ENCODE measurements around the gene MUC5AC.
"Not testable (repeated sequence)": the region's sequence is repeated elsewhere in the genome, so short reads cannot be mapped to it uniquely, and the experiment has no call there.

MUC5AC gene

DNA sequence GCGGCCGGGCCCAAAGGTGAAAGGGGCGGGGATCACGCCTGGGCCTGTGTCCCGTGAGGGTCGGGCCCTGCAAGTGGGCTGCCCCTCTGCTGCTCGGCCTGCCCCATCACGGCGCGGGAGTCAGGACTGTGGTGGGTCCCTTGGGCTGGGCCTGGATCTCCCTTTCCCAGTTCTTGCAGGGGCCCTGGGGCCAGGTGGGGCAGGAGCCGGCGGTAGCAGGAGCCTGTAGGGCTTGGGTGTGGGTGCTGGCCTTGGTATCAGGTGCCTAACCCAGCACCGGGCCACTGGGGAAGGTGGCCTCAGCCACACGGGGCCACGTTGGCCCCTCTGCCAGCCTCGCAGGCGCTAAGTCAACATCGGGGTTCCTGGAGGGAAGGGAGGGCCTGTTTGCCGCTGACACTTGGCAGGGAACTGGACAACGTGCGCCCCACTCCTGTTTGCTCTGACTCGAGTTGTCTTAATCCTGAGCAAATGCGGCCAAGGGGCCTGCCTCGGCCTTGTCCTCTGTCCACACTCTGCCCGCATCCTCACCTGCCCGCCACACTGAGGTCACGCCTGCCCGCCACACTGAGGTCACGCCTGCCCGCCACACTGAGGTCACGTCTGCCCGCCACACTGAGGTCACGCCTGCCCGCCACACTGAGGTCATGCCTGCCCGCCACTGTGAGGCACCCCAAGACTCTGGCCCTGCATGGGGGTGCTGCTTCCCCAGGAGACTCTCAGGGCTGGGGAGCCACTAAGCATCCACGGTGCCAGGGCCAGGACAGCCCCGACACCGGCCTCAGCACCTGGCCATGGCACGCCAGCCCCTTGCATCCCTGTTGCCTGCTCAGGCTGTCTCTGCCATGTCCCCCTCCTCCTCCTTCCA is 50.9 kb downstream of the MUC5AC start:
- no peaks in the 10 kb centered on the region for H3K27me3 ChIP-seq (ENCODE audit: insufficient read depth, low read length, poor library complexity)
- DNase-seq (no peak), ATAC-seq (ENCODE audit: insufficient read depth, low read depth) (no peak)
- H2AFZ ChIP-seq (ENCODE audit: low read depth, low read length) = no peak overlapping the region
- no peak overlapping the region for H3K4me3 ChIP-seq (ENCODE audit: low read depth in 1 of 2, low read length in 2 of 2)
- no peak overlapping the region for H3K4me2 ChIP-seq (ENCODE audit: insufficient read depth, low read length)
- no peak overlapping the region for H3K9ac ChIP-seq (ENCODE audit: low read depth, low read length)
- TF ChIP-seq, protein P1, sequence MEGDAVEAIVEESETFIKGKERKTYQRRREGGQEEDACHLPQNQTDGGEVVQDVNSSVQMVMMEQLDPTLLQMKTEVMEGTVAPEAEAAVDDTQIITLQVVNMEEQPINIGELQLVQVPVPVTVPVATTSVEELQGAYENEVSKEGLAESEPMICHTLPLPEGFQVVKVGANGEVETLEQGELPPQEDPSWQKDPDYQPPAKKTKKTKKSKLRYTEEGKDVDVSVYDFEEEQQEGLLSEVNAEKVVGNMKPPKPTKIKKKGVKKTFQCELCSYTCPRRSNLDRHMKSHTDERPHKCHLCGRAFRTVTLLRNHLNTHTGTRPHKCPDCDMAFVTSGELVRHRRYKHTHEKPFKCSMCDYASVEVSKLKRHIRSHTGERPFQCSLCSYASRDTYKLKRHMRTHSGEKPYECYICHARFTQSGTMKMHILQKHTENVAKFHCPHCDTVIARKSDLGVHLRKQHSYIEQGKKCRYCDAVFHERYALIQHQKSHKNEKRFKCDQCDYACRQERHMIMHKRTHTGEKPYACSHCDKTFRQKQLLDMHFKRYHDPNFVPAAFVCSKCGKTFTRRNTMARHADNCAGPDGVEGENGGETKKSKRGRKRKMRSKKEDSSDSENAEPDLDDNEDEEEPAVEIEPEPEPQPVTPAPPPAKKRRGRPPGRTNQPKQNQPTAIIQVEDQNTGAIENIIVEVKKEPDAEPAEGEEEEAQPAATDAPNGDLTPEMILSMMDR (IDR thresholded peaks at IDR 0.05; ENCODE audit: borderline replicate concordance, extremely low read depth, low read length, poor library complexity, severe bottlenecking) = no peak
- TF ChIP-seq EZH2 (IDR thresholded peaks at IDR 0.05; ENCODE audit: borderline replicate concordance, low read depth, low read length, severe bottlenecking) = no peak
- no peak overlapping the region for H3K27ac ChIP-seq (ENCODE audit: low read length)
- H4K20me1 ChIP-seq (ENCODE audit: insufficient read depth, low read length) = no peaks in the 10 kb centered on the region; the same call in 1 of the 2 replicates
- no peaks in the 10 kb centered on the region for H3K4me1 ChIP-seq (ENCODE audit: insufficient read depth, low read length)
- H3K9me3 ChIP-seq (ENCODE audit: insufficient read depth, low read length, severe bottlenecking) = peaks cover 6% of the 10 kb centered on the region
- H3K79me2 ChIP-seq (ENCODE audit: insufficient read depth, low read length) = no peaks in the 10 kb centered on the region
- no peaks in the 10 kb centered on the region for H3K36me3 ChIP-seq (ENCODE audit: insufficient read depth, low read length)

DNA sequence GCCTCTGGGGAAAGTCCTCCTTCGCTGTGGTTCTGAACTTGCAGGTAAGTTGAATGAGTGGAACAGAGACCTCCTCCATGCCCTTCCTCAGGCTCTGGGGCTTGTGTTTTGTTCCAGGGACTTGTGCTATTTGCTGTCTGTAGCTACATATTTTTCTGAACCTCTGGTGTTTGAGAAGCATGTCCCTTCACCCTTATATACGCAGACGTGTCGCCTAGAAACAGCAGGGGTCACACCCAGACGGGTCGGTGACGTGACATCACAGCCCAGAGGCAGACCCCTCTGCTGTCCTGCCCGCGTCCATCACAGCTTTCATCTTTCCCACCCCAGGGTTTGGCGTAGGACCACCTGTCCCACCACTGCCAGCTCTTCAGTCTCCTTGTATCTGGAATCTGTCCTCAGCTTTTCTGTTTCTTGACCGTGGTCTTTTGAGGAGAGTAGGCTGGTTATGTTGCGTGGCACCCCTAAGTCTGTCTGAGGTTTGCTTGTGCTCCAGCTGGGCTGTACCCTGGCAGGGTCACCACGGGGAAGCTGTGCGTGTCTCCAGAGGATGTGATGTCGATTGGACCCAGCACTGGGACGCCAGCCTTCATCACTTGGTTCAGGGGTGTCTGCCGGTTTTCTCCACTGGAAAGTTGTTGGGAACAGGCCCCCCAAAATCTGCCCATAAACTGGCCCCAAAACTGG is 51.8 kb downstream of the MUC5AC start:
- no peak for DNase-seq
- ATAC-seq (ENCODE audit: insufficient read depth, low read depth) = no peak
- TF ChIP-seq, protein P1 (IDR thresholded peaks at IDR 0.05; ENCODE audit: borderline replicate concordance, extremely low read depth, low read length, poor library complexity, severe bottlenecking) = no peak
- no peak for TF ChIP-seq EZH2 (IDR thresholded peaks at IDR 0.05; ENCODE audit: borderline replicate concordance, low read depth, low read length, severe bottlenecking)
- no peak overlapping the region for H2AFZ ChIP-seq (ENCODE audit: low read depth, low read length)
- peaks cover 6% of the 10 kb centered on the region for H3K9me3 ChIP-seq (ENCODE audit: insufficient read depth, low read length, severe bottlenecking)
- no peaks in the 10 kb centered on the region; the same call in 1 of the 2 replicates for H4K20me1 ChIP-seq (ENCODE audit: insufficient read depth, low read length)
- H3K4me3 ChIP-seq (ENCODE audit: low read depth in 1 of 2, low read length in 2 of 2) = no peak overlapping the region
- H3K79me2 ChIP-seq (ENCODE audit: insufficient read depth, low read length) = no peaks in the 10 kb centered on the region
- no peak overlapping the region for H3K27ac ChIP-seq (ENCODE audit: low read length)
- H3K9ac ChIP-seq (ENCODE audit: low read depth, low read length) = no peak overlapping the region
- no peak overlapping the region for H3K4me2 ChIP-seq (ENCODE audit: insufficient read depth, low read length)
- no peaks in the 10 kb centered on the region for H3K27me3 ChIP-seq (ENCODE audit: insufficient read depth, low read length, poor library complexity)
- no peaks in the 10 kb centered on the region for H3K36me3 ChIP-seq (ENCODE audit: insufficient read depth, low read length)
- no peaks in the 10 kb centered on the region for H3K4me1 ChIP-seq (ENCODE audit: insufficient read depth, low read length)

DNA sequence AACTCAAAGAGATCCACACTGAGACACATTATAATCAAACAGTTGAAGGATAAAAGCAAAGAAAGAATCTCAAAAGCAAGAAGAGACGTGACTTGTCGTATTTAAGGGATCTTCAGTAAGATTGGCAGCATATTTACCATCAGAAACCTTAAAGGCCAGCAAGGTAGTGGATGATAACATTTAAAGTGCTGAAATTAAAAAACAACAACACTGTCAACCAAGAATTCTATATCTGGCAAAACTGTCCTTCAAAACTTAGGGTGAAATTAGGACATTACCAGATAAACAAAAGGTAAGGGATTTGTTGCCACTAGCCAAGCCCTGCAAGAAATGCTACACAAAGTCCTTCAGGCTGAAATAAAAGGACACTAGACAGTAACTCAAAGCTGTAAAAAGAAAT is 54.1 kb downstream of the MUC5AC start:
- Histone ChIP-seq H3K4me2 (ENCODE audit: insufficient read depth, low read length) (no peak overlapping the region), H3K9ac (ENCODE audit: low read depth, low read length) (no peak overlapping the region), H4K20me1 (ENCODE audit: insufficient read depth, low read length) (no peaks in the 10 kb centered on the region; the same call in 1 of the 2 replicates), H3K27ac (ENCODE audit: low read length) (no peak overlapping the region), H3K4me1 (ENCODE audit: insufficient read depth, low read length) (no peaks in the 10 kb centered on the region), H3K27me3 (ENCODE audit: insufficient read depth, low read length, poor library complexity) (no peaks in the 10 kb centered on the region), H3K4me3 (ENCODE audit: low read depth in 1 of 2, low read length in 2 of 2) (no peak overlapping the region), H3K9me3 (ENCODE audit: insufficient read depth, low read length, severe bottlenecking) (peaks cover 6% of the 10 kb centered on the region), H3K36me3 (ENCODE audit: insufficient read depth, low read length) (no peaks in the 10 kb centered on the region), H3K79me2 (ENCODE audit: insufficient read depth, low read length) (no peaks in the 10 kb centered on the region), H2AFZ (ENCODE audit: low read depth, low read length) (no peak overlapping the region)
- TF ChIP-seq EZH2 (IDR thresholded peaks at IDR 0.05; ENCODE audit: borderline replicate concordance, low read depth, low read length, severe bottlenecking) = no peak
- TF ChIP-seq, protein P1 (IDR thresholded peaks at IDR 0.05; ENCODE audit: borderline replicate concordance, extremely low read depth, low read length, poor library complexity, severe bottlenecking) = no peak
- DNase-seq (no peak), ATAC-seq (ENCODE audit: insufficient read depth, low read depth) (no peak)

DNA sequence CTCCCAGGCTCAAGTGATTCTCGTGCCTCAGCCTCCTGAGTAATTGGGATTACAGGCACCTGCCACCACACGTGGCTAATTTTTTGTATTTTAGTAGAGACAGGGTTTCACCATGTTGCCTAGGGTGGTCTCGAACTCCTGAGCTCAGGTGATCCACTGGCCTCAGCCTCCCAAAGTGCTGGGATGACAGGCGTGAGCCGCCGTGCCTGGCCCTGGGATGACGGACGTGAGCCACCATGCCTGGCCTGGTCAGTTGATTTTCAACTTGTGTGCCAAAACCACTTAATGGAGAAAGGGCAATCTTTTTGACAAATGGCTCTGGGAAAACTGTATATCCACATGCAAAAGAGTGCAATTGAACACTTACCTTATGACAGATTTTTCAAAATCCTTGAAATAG is 58.1 kb downstream of the MUC5AC start:
- not testable (repeated sequence) for H3K27me3 ChIP-seq (ENCODE audit: insufficient read depth, low read length, poor library complexity); H4K20me1 ChIP-seq (ENCODE audit: insufficient read depth, low read length)

More for the DNA sequence above, 58.1 kb downstream of the MUC5AC start:
- not testable (repeated sequence) for ATAC-seq (ENCODE audit: insufficient read depth, low read depth); H3K27ac ChIP-seq (ENCODE audit: low read length); H3K9ac ChIP-seq (ENCODE audit: low read depth, low read length); H3K36me3 ChIP-seq (ENCODE audit: insufficient read depth, low read length); H3K4me2 ChIP-seq (ENCODE audit: insufficient read depth, low read length); H3K79me2 ChIP-seq (ENCODE audit: insufficient read depth, low read length); H3K4me1 ChIP-seq (ENCODE audit: insufficient read depth, low read length); H2AFZ ChIP-seq (ENCODE audit: low read depth, low read length); H3K4me3 ChIP-seq (ENCODE audit: low read depth in 1 of 2, low read length in 2 of 2); DNase-seq; H3K9me3 ChIP-seq (ENCODE audit: insufficient read depth, low read length, severe bottlenecking)

All from DND-41 (cell line).